ENCODE results near the gene ZFAND6.
"Not testable (repeated sequence)": the region's sequence is repeated elsewhere in the genome, so short reads cannot be mapped to it uniquely, and the experiment has no call there.

Gene ZFAND6

DNA sequence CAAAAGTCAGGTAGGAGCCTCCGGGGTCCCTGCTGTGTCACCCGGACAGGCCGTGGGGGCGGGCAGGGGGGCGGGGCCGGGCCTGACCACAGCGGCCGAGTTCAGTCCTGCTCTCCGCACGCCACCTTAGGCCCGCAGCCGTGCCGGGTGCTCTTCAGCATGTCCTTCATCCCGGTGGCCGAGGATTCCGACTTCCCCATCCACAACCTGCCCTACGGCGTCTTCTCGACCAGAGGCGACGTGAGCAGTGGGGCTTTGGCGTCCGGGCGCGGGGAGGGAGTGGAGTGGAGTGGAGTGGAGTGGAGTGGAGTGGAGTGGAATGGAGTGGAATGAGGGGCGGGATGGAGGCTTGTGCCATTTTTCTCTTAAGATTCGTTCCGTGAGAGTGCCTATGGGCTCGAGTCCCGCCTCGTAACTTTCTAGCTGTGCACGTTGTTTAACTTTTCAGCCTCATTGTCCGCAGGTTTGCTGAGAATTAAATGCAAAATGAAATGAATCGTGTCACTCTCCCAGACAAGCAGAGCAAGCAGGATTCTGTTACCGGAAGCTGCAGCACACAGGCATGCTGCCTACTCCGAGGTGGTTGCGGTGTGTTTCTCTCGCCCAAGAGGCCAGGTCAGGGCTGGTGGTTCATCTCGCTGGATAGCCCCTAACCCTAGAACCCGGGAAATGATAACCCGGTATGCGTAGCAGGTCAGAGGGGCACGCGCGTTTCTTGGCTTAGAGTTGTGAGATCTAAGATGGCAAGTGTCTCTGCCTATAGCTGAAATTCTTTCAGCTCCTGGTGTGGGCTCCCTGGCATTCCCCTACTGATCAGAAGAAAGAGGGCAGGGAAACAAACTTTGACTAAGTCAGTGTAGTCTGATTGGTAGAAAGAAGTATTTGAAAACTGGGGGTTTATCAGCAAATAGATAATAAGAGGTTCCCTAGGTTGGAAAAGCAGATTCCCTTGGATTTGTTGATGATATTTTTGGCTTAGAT lies 93.7 kb downstream of the ZFAND6 start, which contains the start of gene FAH:
Gene FAH (plus strand): TSS at position 104 of the 981 bp plus-strand sequence. CDS start 56 bp downstream, at position 160.
- Histone ChIP-seq H3K27me3 (ENCODE audit: insufficient read depth, poor library complexity, severe bottlenecking) (no peaks in the 10 kb centered on the region), H3K36me3 (ENCODE audit: low read depth) (no peaks in the 10 kb centered on the region), H3K27ac (ENCODE audit: poor library complexity, severe bottlenecking) (peak within 1 kb of the TSS; percentile 18), H3K4me3 (ENCODE audit: severe bottlenecking) (peak within 1 kb of the TSS; percentile 70), H3K4me1 (ENCODE audit: insufficient read depth, poor library complexity, severe bottlenecking) (no peaks in the 10 kb centered on the region), H3K9me3 (ENCODE audit: severe bottlenecking) (no peaks in the 10 kb centered on the region)
- TF ChIP-seq, protein P1, sequence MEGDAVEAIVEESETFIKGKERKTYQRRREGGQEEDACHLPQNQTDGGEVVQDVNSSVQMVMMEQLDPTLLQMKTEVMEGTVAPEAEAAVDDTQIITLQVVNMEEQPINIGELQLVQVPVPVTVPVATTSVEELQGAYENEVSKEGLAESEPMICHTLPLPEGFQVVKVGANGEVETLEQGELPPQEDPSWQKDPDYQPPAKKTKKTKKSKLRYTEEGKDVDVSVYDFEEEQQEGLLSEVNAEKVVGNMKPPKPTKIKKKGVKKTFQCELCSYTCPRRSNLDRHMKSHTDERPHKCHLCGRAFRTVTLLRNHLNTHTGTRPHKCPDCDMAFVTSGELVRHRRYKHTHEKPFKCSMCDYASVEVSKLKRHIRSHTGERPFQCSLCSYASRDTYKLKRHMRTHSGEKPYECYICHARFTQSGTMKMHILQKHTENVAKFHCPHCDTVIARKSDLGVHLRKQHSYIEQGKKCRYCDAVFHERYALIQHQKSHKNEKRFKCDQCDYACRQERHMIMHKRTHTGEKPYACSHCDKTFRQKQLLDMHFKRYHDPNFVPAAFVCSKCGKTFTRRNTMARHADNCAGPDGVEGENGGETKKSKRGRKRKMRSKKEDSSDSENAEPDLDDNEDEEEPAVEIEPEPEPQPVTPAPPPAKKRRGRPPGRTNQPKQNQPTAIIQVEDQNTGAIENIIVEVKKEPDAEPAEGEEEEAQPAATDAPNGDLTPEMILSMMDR (IDR thresholded peaks at IDR 0.05; ENCODE audit: poor library complexity, severe bottlenecking), result no peak
- ATAC-seq (ENCODE audit: low read depth), result peak; percentile 84
- peak; percentile 38 for DNase-seq (ENCODE audit: low spot score)

DNA sequence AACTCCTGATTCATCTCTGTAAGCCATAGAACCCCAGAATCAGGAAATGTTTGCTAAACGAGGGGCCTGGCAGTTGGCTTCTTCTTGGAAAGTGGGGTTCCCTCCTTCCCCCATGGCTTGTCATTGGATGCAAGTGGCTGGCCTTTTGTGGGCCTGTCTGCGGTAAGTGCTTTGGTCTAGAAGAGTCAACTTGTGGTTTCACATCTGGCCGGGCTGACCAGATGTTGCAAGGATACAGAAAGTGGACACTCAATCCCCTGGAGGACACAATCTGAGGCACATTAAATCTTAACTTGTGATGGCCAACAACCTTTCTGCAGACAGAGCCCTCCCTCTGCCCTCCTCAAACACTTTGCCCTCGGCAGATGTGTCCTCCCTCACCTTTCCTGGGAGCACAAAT lies 94.4 kb downstream of the ZFAND6 start:
- H3K27ac ChIP-seq (ENCODE audit: poor library complexity, severe bottlenecking), result peak overlapping the region; percentile 18
- ATAC-seq (ENCODE audit: low read depth), result no peak
- H3K4me1 ChIP-seq (ENCODE audit: insufficient read depth, poor library complexity, severe bottlenecking), result no peaks in the 10 kb centered on the region
- H3K27me3 ChIP-seq (ENCODE audit: insufficient read depth, poor library complexity, severe bottlenecking), result no peaks in the 10 kb centered on the region
- DNase-seq (ENCODE audit: low spot score), result no peak
- H3K36me3 ChIP-seq (ENCODE audit: low read depth), result no peaks in the 10 kb centered on the region
- H3K4me3 ChIP-seq (ENCODE audit: severe bottlenecking), result no peak overlapping the region
- no peaks in the 10 kb centered on the region for H3K9me3 ChIP-seq (ENCODE audit: severe bottlenecking)
- TF ChIP-seq, protein P1 (IDR thresholded peaks at IDR 0.05; ENCODE audit: poor library complexity, severe bottlenecking), result no peak

DNA sequence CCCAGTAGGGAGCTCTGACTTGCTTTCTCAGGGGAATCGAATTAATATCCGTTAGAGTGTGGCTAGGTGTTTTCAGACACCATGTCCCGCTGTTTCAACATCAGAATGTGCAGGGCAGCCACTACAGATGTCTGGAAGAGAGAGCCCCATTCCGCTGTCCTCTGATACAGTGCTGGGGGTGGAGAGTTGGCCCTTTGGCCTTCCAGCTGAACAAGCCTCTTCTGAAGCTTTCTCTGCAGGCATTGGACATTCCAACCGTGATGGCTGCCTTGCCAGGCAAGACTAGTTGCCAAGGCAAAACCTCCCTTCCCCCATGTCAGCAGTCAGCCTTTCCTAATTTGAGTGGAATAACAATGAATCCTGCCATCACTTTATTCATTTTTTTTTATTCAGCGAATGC lies 94.9 kb downstream of the ZFAND6 start:
- Histone ChIP-seq H3K9me3 (ENCODE audit: severe bottlenecking) (no peaks in the 10 kb centered on the region), H3K4me3 (ENCODE audit: severe bottlenecking) (no peak overlapping the region), H3K4me1 (ENCODE audit: insufficient read depth, poor library complexity, severe bottlenecking) (no peaks in the 10 kb centered on the region), H3K27ac (ENCODE audit: poor library complexity, severe bottlenecking) (no peak overlapping the region), H3K27me3 (ENCODE audit: insufficient read depth, poor library complexity, severe bottlenecking) (no peaks in the 10 kb centered on the region), H3K36me3 (ENCODE audit: low read depth) (no peaks in the 10 kb centered on the region)
- TF ChIP-seq, protein P1 (IDR thresholded peaks at IDR 0.05; ENCODE audit: poor library complexity, severe bottlenecking), result no peak
- ATAC-seq (ENCODE audit: low read depth), result no peak
- DNase-seq (ENCODE audit: low spot score), result no peak

DNA sequence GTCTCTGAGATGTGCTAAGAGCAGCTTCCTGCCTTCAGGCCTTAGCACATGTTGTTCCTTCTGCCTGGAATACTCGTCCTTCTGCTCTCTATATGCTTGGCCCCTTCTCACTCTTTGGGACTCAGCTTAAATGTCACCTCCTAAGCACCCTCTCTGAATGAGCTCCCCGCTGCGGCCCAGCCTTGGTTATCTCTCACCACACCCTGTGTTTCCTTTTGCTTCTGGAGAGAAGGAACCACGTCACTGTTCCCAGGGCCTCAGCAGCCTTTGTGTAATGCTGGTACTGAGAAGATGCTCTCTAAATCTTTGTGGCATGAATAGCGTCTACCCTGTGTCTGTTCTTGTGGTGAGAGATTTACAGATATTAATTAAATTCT lies 95.5 kb downstream of the ZFAND6 start:
- H3K27ac ChIP-seq (ENCODE audit: poor library complexity, severe bottlenecking), result no peak overlapping the region
- H3K27me3 ChIP-seq (ENCODE audit: insufficient read depth, poor library complexity, severe bottlenecking), result no peaks in the 10 kb centered on the region
- ATAC-seq (ENCODE audit: low read depth) (no peak), DNase-seq (ENCODE audit: low spot score) (no peak)
- H3K36me3 ChIP-seq (ENCODE audit: low read depth), result 0 out of 2 replicates have a peak, but pooled peaks cover 2% of the 10 kb centered on the region
- no peak overlapping the region for H3K4me3 ChIP-seq (ENCODE audit: severe bottlenecking)
- TF ChIP-seq, protein P1 (IDR thresholded peaks at IDR 0.05; ENCODE audit: poor library complexity, severe bottlenecking), result no peak
- no peaks in the 10 kb centered on the region for H3K9me3 ChIP-seq (ENCODE audit: severe bottlenecking)
- H3K4me1 ChIP-seq (ENCODE audit: insufficient read depth, poor library complexity, severe bottlenecking), result peaks cover under 1% of the 10 kb centered on the region

DNA sequence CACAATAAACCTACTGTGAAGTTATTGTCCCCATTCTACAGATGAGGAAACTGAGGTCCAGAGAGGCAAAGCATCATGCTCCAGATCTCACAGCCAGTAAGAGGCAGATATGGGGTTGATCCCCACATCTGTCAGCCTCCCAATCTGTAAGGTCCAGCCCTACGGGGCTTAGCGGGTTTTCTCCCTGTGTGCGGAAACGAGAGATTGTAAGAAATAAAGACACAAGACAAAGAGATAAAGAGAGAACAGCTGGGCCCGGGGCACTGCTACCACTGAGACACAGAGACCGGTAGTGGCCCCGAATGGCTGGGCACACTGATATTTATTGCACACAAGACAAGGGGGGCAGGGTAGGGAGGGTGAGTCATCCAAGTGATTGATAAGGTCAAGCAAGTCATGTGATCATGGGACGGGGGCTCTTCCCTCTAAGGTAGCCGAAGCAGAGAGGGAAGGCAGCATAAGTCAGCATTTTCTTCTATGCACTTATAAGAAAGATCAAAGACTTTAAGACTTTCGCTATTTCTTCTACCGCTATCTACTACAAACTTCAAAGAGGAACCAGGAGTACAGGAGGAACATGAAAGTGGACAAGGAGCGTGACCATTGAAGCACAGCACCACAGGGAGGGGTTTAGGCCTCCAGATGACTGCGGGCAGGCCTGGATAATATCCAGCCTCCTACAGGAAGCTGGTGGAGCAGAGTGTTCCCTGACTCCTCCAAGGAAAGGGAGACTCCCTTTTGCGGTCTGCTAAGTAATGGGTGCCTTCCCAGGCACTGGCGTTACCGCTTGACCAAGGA lies 96.1 kb downstream of the ZFAND6 start:
- not testable (repeated sequence) for DNase-seq (ENCODE audit: low spot score); ATAC-seq (ENCODE audit: low read depth); H3K9me3 ChIP-seq (ENCODE audit: severe bottlenecking); H3K36me3 ChIP-seq (ENCODE audit: low read depth); H3K4me1 ChIP-seq (ENCODE audit: insufficient read depth, poor library complexity, severe bottlenecking); H3K27ac ChIP-seq (ENCODE audit: poor library complexity, severe bottlenecking); H3K27me3 ChIP-seq (ENCODE audit: insufficient read depth, poor library complexity, severe bottlenecking); H3K4me3 ChIP-seq (ENCODE audit: severe bottlenecking)
